Pancreas (tissue), 10 donors: ENCODE data around the gene THSD7A. TPM values are rescaled to one million over a fixed set of nuclear protein-coding genes. Genes with fewer than 3 reads are reported as not detected.

ENCODE experiments used
- ATAC-seq, 4 donors: fragments of 200-7000 bp; cut with Tn5 transposase; one replicate each; pipeline versions ENCODE4 v1.8.0 to v1.9.1; 2020; ENCODE audit warnings: mild to moderate bottlenecking in 4 of 4, moderate library complexity in 4 of 4
- DNase-seq, 6 donors: peaks; one replicate each; pipeline ENCODE4 v3.0.0-alpha.2; 2020
- FAIRE-seq: peaks from 2 replicates; lab custom pipeline; 2012; peaks lifted over from hg19 to GRCh38; lab: Jason Lieb, UNC
- H3K27ac ChIP-seq, 4 donors: fragments of 200-600 bp; sonication (generic); 1 replicate in 3 of 4; 2 replicates in 1 of 4; pipeline versions ENCODE4 v1.5.0 to v1.8.0; 2020
- H3K27me3 ChIP-seq, 4 donors: fragments of 200-600 bp; one replicate each; pipeline ENCODE4 v1.8.0; 2021
- H3K36me3 ChIP-seq, 3 donors: fragments of 200-600 bp; sonication (generic) in 1 of 3; one replicate each; pipeline versions ENCODE4 v1.5.0 to v1.8.0; 2020 to 2021
- H3K4me1 ChIP-seq, 3 donors: fragments of 200-600 bp; one replicate each; pipeline ENCODE4 v1.8.0; 2021
- H3K4me3 ChIP-seq, 4 donors: fragments of 200-600 bp; sonication (generic) in 2 of 4; one replicate each; pipeline versions ENCODE4 v1.5.0 to v1.8.0; 2020 to 2021
- H3K9me3 ChIP-seq, 4 donors: fragments of 200-600 bp; one replicate each; pipeline ENCODE4 v1.8.0; 2021
- WGBS, 2 donors: extraction: QIAGEN DNeasy Blood & Tissue Kit; methylation state at CpG; one replicate each; pipeline ENCODE4 v1.1.7; 2013; 5-methylcytosine and 5-hydroxymethylcytosine counted together
- intact Hi-C, 3 donors: fragments of 100-400 bp; cut with DNase I; formaldehyde crosslinking; loops; one replicate each; pipeline versions ENCODE4 v1.11.1 to v1.14.2; 2022
- polyA plus RNA-seq, 2 donors: library from polyadenylated mRNA; stranded (reverse); fragments of 200-250 nt; gene quantifications; one replicate each; pipeline ENCODE4 v1.2.3, GENCODE V29; 2013
- total RNA-seq, 6 donors: library from RNA; stranded (reverse); fragmentation: NEBNext Ultra II Directional in 4 of 6; extraction: Animal tissue kit (Norgen Biotek cat#: 25700) in 4 of 6; gene quantifications; one replicate each; pipeline versions ENCODE4 v1.2.1 to v1.2.4, GENCODE V29; 2021 to 2023
- TF ChIP-seq, protein P1 (sequence below), 4 donors: fragments of 200-600 bp; sonication (generic) in 3 of 4; IDR thresholded peaks; one replicate each; pipeline versions ENCODE4 v1.5.0 to v1.8.0; 2021; ENCODE audit warnings: antibody characterized with exemption in 4 of 4
- donor health status: healthy with polysubstance abuse.
- donor health status: DM: no; HTN: no; CAD: no; lungs with moderate emphysema.
- donor health status: DM: no; HTN: no; CAD: no.
- donor health status: control.
- donor health status: control.
- donor health status: Bipolar disorder and iron deficiency.
- donor health status: DM: yes; HTN: yes; CAD: no.
- donor health status: DM: no; HTN: no; CAD: no.
- donor health status: DM: no; HTN: no; CAD: no.
- donor health status: DM: yes; HTN: yes; CAD: no.

The THSD7A gene
- total and polyA plus RNA-seq, 8 donors, result 0.30 to 3.7 (median 0.90) TPM

DNA sequence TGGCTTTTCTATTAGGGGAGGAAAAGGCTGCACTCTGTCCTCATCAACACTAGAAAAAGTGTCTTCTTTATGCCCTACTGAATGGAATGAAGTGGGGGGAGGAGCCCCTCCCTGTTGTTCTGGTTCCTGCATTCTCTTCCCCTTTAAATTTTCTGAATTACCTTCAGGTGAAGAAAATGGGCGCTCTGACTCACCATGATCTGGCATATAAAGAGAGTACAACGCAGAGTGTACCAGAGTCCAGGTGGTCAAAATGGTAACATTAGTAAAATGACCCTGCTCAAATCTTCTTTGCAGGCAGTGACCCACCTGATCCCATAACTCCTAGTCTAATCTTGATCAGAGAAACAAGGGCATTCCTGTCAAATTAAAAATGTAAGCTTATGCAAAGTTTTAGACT is 80.7 kb downstream of the THSD7A start:
- Histone ChIP-seq H3K36me3 (no peaks in the 10 kb centered on the region), H3K27ac (no peak overlapping the region), H3K9me3 (no peaks in the 10 kb centered on the region), H3K4me3 (no peak overlapping the region), H3K27me3 (no peaks in the 10 kb centered on the region), H3K4me1 (no peaks in the 10 kb centered on the region)
- no peak for FAIRE-seq
- no peak for DNase-seq
- intact Hi-C loops, result no loop called here
- ATAC-seq, result no peak
- TF ChIP-seq, protein P1, sequence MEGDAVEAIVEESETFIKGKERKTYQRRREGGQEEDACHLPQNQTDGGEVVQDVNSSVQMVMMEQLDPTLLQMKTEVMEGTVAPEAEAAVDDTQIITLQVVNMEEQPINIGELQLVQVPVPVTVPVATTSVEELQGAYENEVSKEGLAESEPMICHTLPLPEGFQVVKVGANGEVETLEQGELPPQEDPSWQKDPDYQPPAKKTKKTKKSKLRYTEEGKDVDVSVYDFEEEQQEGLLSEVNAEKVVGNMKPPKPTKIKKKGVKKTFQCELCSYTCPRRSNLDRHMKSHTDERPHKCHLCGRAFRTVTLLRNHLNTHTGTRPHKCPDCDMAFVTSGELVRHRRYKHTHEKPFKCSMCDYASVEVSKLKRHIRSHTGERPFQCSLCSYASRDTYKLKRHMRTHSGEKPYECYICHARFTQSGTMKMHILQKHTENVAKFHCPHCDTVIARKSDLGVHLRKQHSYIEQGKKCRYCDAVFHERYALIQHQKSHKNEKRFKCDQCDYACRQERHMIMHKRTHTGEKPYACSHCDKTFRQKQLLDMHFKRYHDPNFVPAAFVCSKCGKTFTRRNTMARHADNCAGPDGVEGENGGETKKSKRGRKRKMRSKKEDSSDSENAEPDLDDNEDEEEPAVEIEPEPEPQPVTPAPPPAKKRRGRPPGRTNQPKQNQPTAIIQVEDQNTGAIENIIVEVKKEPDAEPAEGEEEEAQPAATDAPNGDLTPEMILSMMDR (IDR thresholded peaks at IDR 0.05), result no peak
- 84 to 97% methylated on average over 2 of the region's 2 CpGs for whole genome bisulfite sequencing, 2 donors

GRCh38 chr7:11750191-11750590 is 81.8 kb downstream of the THSD7A start:
- 67 to 73% methylated on average over 6 of the region's 6 CpGs for WGBS, 2 donors
- intact Hi-C loops, result no loop called here
- no peaks in the 10 kb centered on the region for H3K9me3 ChIP-seq
- FAIRE-seq (no peak), DNase-seq (no peak), ATAC-seq (no peak)
- no peak overlapping the region for H3K27ac ChIP-seq
- H3K27me3 ChIP-seq, result no peaks in the 10 kb centered on the region
- no peaks in the 10 kb centered on the region for H3K36me3 ChIP-seq
- TF ChIP-seq, protein P1 (IDR thresholded peaks at IDR 0.05), result no peak
- no peaks in the 10 kb centered on the region for H3K4me1 ChIP-seq
- no peak overlapping the region for H3K4me3 ChIP-seq

DNA sequence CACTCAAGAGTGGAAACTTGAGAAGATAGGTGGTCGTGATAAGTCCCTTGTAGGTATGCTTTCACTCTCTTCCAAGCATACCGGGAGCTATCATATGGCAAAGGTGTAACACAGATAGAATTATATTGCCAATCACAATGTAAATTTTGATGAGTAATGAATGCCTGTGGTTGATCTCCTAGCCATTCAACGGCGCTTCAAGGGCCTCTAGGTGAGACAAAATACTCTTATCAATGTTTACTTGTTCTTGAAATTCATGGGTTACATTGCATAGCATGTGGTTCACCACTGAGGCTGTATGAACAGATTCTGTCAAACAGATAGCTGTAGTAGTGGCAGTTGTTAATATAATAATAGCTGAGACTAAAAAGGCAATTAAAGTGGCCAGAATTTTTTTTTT is 82.4 kb downstream of the THSD7A start:
- intact Hi-C loops, result no loop called here
- Histone ChIP-seq H3K4me3 (no peak overlapping the region), H3K36me3 (no peaks in the 10 kb centered on the region), H3K4me1 (no peaks in the 10 kb centered on the region), H3K9me3 (no peaks in the 10 kb centered on the region), H3K27me3 (no peaks in the 10 kb centered on the region), H3K27ac (no peak overlapping the region)
- DNase-seq, result no peak
- no peak for ATAC-seq
- 71 to 80% methylated on average over 4 of the region's 4 CpGs for WGBS, 2 donors
- no peak for FAIRE-seq
- TF ChIP-seq, protein P1 (IDR thresholded peaks at IDR 0.05), result no peak

GRCh38 chr7:11748884-11749283 is 83.1 kb downstream of the THSD7A start:
- no peak overlapping the region for H3K27ac ChIP-seq
- no peaks in the 10 kb centered on the region for H3K9me3 ChIP-seq
- no peaks in the 10 kb centered on the region for H3K4me1 ChIP-seq
- H3K36me3 ChIP-seq, result no peaks in the 10 kb centered on the region
- TF ChIP-seq, protein P1 (IDR thresholded peaks at IDR 0.05), result no peak
- intact Hi-C loops, result no loop called here
- DNase-seq (no peak), ATAC-seq (no peak), FAIRE-seq (no peak)
- no peak overlapping the region for H3K4me3 ChIP-seq
- WGBS, 2 donors, result 74 to 76% methylated on average over 6 of the region's 6 CpGs
- H3K27me3 ChIP-seq, result no peaks in the 10 kb centered on the region

GRCh38 chr7:11747715-11748485 is 84.1 kb downstream of the THSD7A start:
- WGBS, 2 donors, result 86 to 89% methylated on average over 4 of the region's 4 CpGs
- H3K9me3 ChIP-seq, result no peaks in the 10 kb centered on the region
- H3K27ac ChIP-seq, result no peak overlapping the region
- ATAC-seq (no peak), FAIRE-seq (no peak), DNase-seq (no peak)
- H3K36me3 ChIP-seq, result no peaks in the 10 kb centered on the region
- H3K27me3 ChIP-seq, result no peaks in the 10 kb centered on the region
- no peak overlapping the region for H3K4me3 ChIP-seq
- TF ChIP-seq, protein P1 (IDR thresholded peaks at IDR 0.05), result no peak
- intact Hi-C loops, result no loop called here
- no peaks in the 10 kb centered on the region for H3K4me1 ChIP-seq
